OCI-LY7 (cell line): ENCODE results near the gene TICAM1. TPM values are rescaled to one million over a fixed set of nuclear protein-coding genes. Genes with fewer than 3 reads are reported as not detected.
"Not testable (repeated sequence)": the region's sequence is repeated elsewhere in the genome, so short reads cannot be mapped to it uniquely, and the experiment has no call there.

Source experiments
- BruUV-seq: library from RNA; stranded (reverse); fragments of 400-500 nt; replicated peaks from 2 replicates; lab custom pipeline; 2021; lab: Mats Ljungman, UMichigan
- CTCF ChIA-PET: fragments of 300-600 bp; sonication (Branson Sonifier 250); formaldehyde crosslinking; loops from one replicate; lab custom pipeline; 2022; ENCODE audit warnings: antibody characterized with exemption; ENCODE audit not compliant: unreplicated experiment; lab: Charles Lee
- POLR2A ChIA-PET: fragments of 300-600 bp; sonication (Branson Sonifier 250); formaldehyde crosslinking; loops from one replicate; lab custom pipeline; 2022; ENCODE audit warnings: antibody characterized with exemption; lab: Charles Lee
- DNase-seq: peaks from one replicate; pipeline ENCODE4 v3.0.0-alpha.2; 2015; ENCODE audit warnings: low spot score
- H2AFZ ChIP-seq: fragments of 200-600 bp; sonication (generic), shearing (Covaris generic); 2 replicates; pipeline ENCODE4 v1.6.1; 2014; ENCODE audit warnings: mild to moderate bottlenecking, antibody characterized with exemption, low read length, moderate library complexity
- H3K27ac ChIP-seq: fragments of 200-600 bp; sonication (generic); 2 replicates; pipeline ENCODE4 v1.5.1; 2014; ENCODE audit warnings: mixed run types, low read depth, mild to moderate bottlenecking, moderate library complexity, low read length, inconsistent platforms; ENCODE audit not compliant: poor library complexity, severe bottlenecking
- H3K36me3 ChIP-seq: fragments of 200-600 bp; sonication (generic); 2 replicates; pipeline ENCODE4 v1.6.1; 2014; ENCODE audit warnings: mild to moderate bottlenecking, antibody characterized with exemption, low read length, moderate library complexity, mixed read lengths; ENCODE audit not compliant: insufficient read depth
- H3K4me1 ChIP-seq: fragments of 200-600 bp; sonication (generic); 2 replicates; pipeline ENCODE4 v1.5.1; 2014; ENCODE audit warnings: mild to moderate bottlenecking, low read length; ENCODE audit not compliant: insufficient read depth, poor library complexity, severe bottlenecking
- H3K4me2 ChIP-seq: fragments of 200-600 bp; sonication (generic); 2 replicates; pipeline ENCODE4 v1.6.1; 2014; ENCODE audit warnings: mild to moderate bottlenecking, low read length
- H3K4me3 ChIP-seq: fragments of 200-600 bp; sonication (generic); 2 replicates; pipeline ENCODE4 v1.5.1; 2014; ENCODE audit warnings: mild to moderate bottlenecking, low read depth, low read length; ENCODE audit not compliant: poor library complexity, severe bottlenecking
- H3K79me2 ChIP-seq: fragments of 200-600 bp; sonication (generic); 2 replicates; pipeline ENCODE4 v1.6.1; 2016; ENCODE audit warnings: low read depth, mild to moderate bottlenecking, low read length, moderate library complexity, mixed read lengths; ENCODE audit not compliant: insufficient read depth
- H3K9me2 ChIP-seq: fragments of 200-600 bp; sonication (generic); 2 replicates; pipeline ENCODE4 v1.6.1; 2016; ENCODE audit warnings: mild to moderate bottlenecking, low read length, mixed read lengths; ENCODE audit not compliant: insufficient read depth
- H3K9me3 ChIP-seq: fragments of 200-600 bp; sonication (generic); 2 replicates; pipeline ENCODE4 v1.6.1; 2014; ENCODE audit warnings: mild to moderate bottlenecking, mixed run types, low read length, mixed read lengths
- H4K20me1 ChIP-seq: fragments of 200-600 bp; sonication (generic); 2 replicates; pipeline ENCODE4 v1.6.1; 2014; ENCODE audit warnings: mild to moderate bottlenecking, antibody characterized with exemption, low read length, moderate library complexity, mixed read lengths; ENCODE audit not compliant: insufficient read depth
- EZH2phosphoT487 ChIP-seq: fragments of 200-600 bp; sonication (generic); IDR thresholded peaks from 2 replicates; pipeline ENCODE4 v1.6.1; 2018; ENCODE audit warnings: low read depth, borderline replicate concordance, mild to moderate bottlenecking, mixed run types, antibody characterized with exemption, low read length, moderate library complexity, mixed read lengths
- intact Hi-C: fragments of 100-400 bp; cut with micrococcal nuclease; formaldehyde crosslinking; loops from one replicate; pipeline ENCODE4 v1.10.0; 2022; ENCODE audit not compliant: unreplicated experiment
- total RNA-seq, 2 experiments: library from RNA; depleted of rRNA in 1 of 2; stranded (reverse); fragments of >200 nt in 1 of 2; shearing (Covaris generic) in 1 of 2; gene quantifications; 2 replicates each; pipeline ENCODE4 v1.2.3, GENCODE V29; 2014 to 2022
- TF ChIP-seq, protein P1 (sequence below): fragments of 200-600 bp; sonication (generic); conservative IDR thresholded peaks from 2 replicates; pipeline ENCODE4 v1.5.1; 2014; ENCODE audit warnings: mild to moderate bottlenecking, antibody characterized with exemption, low read length, moderate library complexity, mixed read lengths

The TICAM1 gene
- total RNA-seq, 2 experiments from 2014 or later, result 6.8 to 26.7 TPM

DNA sequence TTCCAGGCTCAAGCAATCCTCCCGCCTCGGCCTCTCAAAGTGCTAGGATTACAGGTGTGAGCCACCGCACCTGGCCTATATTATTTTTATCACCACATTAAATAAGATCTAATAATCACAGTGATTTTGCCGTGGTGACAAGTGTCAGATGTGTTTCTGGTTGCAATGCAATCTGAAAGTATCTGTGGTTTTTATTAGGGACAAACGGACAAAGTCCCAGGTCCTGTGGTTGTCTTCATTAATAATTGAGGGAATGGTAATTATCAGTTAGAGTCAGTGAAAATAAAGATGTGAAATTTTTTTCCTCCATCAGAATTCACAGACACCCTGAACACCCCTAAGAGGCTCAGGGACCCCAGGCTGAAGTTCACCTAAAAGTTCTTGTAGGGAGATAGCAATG, 1.3 kb upstream of the TICAM1 start:
- Histone ChIP-seq H3K4me1 (peaks cover 43% of the 10 kb centered on the region), H3K79me2 (peaks cover 42% of the 10 kb centered on the region), H3K27ac (peak overlapping the region; percentile 45), H3K4me3 (no peak overlapping the region), H3K36me3 (peaks cover 19% of the 10 kb centered on the region), H3K4me2 (peak overlapping the region; percentile 42), H4K20me1 (no peaks in the 10 kb centered on the region), H2AFZ (peak overlapping the region; percentile 34; the same call in 1 of the 2 replicates), H3K9me3 (no peaks in the 10 kb centered on the region), H3K9me2 (no peaks in the 10 kb centered on the region)
- ChIA-PET POLR2A (no interaction called here), CTCF (no interaction called here)
- no peak for TF ChIP-seq EZH2phosphoT487
- TF ChIP-seq, protein P1, sequence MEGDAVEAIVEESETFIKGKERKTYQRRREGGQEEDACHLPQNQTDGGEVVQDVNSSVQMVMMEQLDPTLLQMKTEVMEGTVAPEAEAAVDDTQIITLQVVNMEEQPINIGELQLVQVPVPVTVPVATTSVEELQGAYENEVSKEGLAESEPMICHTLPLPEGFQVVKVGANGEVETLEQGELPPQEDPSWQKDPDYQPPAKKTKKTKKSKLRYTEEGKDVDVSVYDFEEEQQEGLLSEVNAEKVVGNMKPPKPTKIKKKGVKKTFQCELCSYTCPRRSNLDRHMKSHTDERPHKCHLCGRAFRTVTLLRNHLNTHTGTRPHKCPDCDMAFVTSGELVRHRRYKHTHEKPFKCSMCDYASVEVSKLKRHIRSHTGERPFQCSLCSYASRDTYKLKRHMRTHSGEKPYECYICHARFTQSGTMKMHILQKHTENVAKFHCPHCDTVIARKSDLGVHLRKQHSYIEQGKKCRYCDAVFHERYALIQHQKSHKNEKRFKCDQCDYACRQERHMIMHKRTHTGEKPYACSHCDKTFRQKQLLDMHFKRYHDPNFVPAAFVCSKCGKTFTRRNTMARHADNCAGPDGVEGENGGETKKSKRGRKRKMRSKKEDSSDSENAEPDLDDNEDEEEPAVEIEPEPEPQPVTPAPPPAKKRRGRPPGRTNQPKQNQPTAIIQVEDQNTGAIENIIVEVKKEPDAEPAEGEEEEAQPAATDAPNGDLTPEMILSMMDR, result no peak
- BruUV-seq, result no TSS peak
- intact Hi-C loops, result no loop called here
- no peak for DNase-seq

DNA sequence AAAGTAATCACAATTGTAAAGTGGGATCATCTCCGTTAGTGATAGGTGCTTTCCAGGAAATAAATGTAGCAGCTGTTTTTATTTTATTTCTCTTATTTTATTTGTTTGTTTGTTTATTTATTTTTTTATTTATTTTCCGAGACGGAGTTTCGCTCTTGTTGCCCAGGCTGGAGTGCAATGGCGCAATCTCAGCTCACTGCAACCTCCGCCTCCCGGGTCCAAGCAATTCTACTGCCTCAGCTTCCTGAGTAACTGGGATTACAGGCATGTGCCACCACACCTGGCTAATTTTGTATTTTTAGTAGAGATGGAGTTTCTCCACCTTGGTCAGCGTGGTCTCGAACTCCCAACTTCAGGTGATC, 448 bp upstream of the TICAM1 start:
- H3K9me3 ChIP-seq, H3K9me2 ChIP-seq, CTCF ChIA-PET, H4K20me1 ChIP-seq, DNase-seq: not testable (repeated sequence)
- intact Hi-C loops, result loop anchor here (1.0 kb wide), 1 partner anchor 17 kb away; no protein-coding TSS in a partner anchor
- H2AFZ ChIP-seq, result peak overlapping the region; percentile 60
- H3K4me1 ChIP-seq, result peaks cover 46% of the 10 kb centered on the region
- TSS peak; percentile 81 for BruUV-seq
- peak overlapping the region; percentile 73 for H3K4me2 ChIP-seq
- POLR2A ChIA-PET, result interaction anchor here (1.7 kb wide), 1 partner anchor 18 kb away, joined by 7 read pairs; no protein-coding TSS in a partner anchor
- peak overlapping the region; percentile 76 for H3K4me3 ChIP-seq
- H3K79me2 ChIP-seq, result peaks cover 48% of the 10 kb centered on the region
- peaks cover 14% of the 10 kb centered on the region for H3K36me3 ChIP-seq
- H3K27ac ChIP-seq, result peak overlapping the region; percentile 77

DNA sequence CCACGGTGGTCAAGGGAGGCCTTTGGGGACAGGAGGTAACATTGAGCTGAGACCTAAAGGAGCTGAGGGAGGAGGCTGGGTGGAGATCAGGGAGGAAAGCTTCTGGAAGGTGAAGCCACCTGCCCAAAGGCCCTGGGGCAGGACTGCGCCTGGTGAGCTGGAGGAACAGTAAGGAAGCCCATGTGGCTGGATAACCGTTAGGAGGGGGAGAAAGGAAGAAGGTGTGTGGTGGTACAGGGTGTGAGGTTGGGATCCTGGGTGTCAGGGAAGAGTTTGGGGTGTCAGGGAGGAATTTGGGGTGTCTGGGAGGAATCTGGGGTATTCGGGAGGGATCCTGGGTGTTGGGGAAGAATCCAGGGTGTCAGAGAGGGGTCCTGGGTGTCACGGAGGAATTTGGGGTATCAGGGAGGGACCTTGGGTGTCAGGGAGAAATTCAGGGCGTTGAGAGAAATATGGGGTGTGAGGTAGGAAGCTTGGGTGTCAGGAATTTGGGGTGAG, 695 bp downstream of the TICAM1 start:
- TF ChIP-seq, protein P1, result no peak
- no peak for TF ChIP-seq EZH2phosphoT487
- DNase-seq, result peak; percentile 32
- ChIA-PET POLR2A (interaction anchor here (0.5 to 1.7 kb wide), 3 partner anchors 19 to 215 kb away, joined by 3 to 7 read pairs (median 7); no protein-coding TSS in a partner anchor), CTCF (no interaction called here)
- Histone ChIP-seq H4K20me1 (no peaks in the 10 kb centered on the region), H3K27ac (peak overlapping the region; percentile 77), H3K4me2 (peak overlapping the region; percentile 73), H3K9me3 (no peaks in the 10 kb centered on the region), H2AFZ (no peak overlapping the region; the same call in 1 of the 2 replicates), H3K36me3 (peaks cover 12% of the 10 kb centered on the region), H3K4me1 (peaks cover 46% of the 10 kb centered on the region), H3K4me3 (peak overlapping the region; percentile 76), H3K9me2 (no peaks in the 10 kb centered on the region), H3K79me2 (peaks cover 58% of the 10 kb centered on the region)
- intact Hi-C loops, result loop anchor here (1.0 kb wide), 1 partner anchor 18 kb away; no protein-coding TSS in a partner anchor
- TSS peak; percentile 86 for BruUV-seq
